Trophoblast cell (in vitro differentiated cells and primary cell): ENCODE results near the gene MFAP3L.
A peak's percentile ranks its signal among the peaks of the same experiment; 100 is the strongest.
"Not testable (repeated sequence)": the region's sequence is repeated elsewhere in the genome, so short reads cannot be mapped to it uniquely, and the experiment has no call there.

Experiments used
- DNase-seq, 2 donors: peaks; one replicate each; pipeline ENCODE4 v3.0.0-alpha.2; 2016
- H2AFZ ChIP-seq: 2 replicates; pipeline ENCODE4 v1.6.1; 2013; ENCODE audit warnings: low read length, moderate library complexity, mild to moderate bottlenecking; ENCODE audit not compliant: insufficient read depth, poor library complexity
- H2AK5ac ChIP-seq: 2 replicates; pipeline ENCODE4 v1.6.1; 2013; ENCODE audit warnings: mild to moderate bottlenecking, low read length
- H2BK120ac ChIP-seq: 2 replicates; pipeline ENCODE4 v1.6.1; 2013; ENCODE audit warnings: low read length, mild to moderate bottlenecking, moderate library complexity; ENCODE audit not compliant: insufficient read depth, poor library complexity
- H2BK12ac ChIP-seq: 2 replicates; pipeline ENCODE4 v1.6.1; 2013; ENCODE audit warnings: mild to moderate bottlenecking, low read length, moderate library complexity
- H2BK5ac ChIP-seq: 2 replicates; pipeline ENCODE4 v1.6.1; 2013; ENCODE audit warnings: low read length, low read depth, moderate library complexity, mild to moderate bottlenecking; ENCODE audit not compliant: poor library complexity
- H3K14ac ChIP-seq: 2 replicates; pipeline ENCODE4 v1.6.1; 2013; ENCODE audit warnings: mild to moderate bottlenecking, low read length
- H3K18ac ChIP-seq: 2 replicates; pipeline ENCODE4 v1.6.1; 2013; ENCODE audit warnings: mild to moderate bottlenecking, low read length
- H3K23ac ChIP-seq: 2 replicates; pipeline ENCODE4 v1.6.1; 2013; ENCODE audit warnings: low read length
- H3K27ac ChIP-seq: 2 replicates; pipeline ENCODE4 v1.5.1; 2013; ENCODE audit warnings: low read depth, mild to moderate bottlenecking, inconsistent platforms, low read length, moderate library complexity
- H3K27me3 ChIP-seq: 2 replicates; pipeline ENCODE4 v1.6.1; 2013; ENCODE audit warnings: inconsistent platforms, mild to moderate bottlenecking, low read length, moderate library complexity; ENCODE audit not compliant: insufficient read depth
- H3K36me3 ChIP-seq, 2 experiments: 1 replicate in 1 of 2; 2 replicates in 1 of 2; pipeline ENCODE4 v1.6.1; 2013; ENCODE audit warnings: low read length in 2 of 2, mild to moderate bottlenecking in 2 of 2, moderate library complexity in 1 of 2; ENCODE audit not compliant: insufficient read depth in 2 of 2, control insufficient read depth in 1 of 2
- H3K4ac ChIP-seq: 2 replicates; pipeline ENCODE4 v1.6.1; 2013; ENCODE audit warnings: low read depth, mild to moderate bottlenecking, low read length, moderate library complexity
- H3K4me1 ChIP-seq, 2 experiments: 1 replicate in 1 of 2; 2 replicates in 1 of 2; pipeline ENCODE4 v1.6.1; 2013; ENCODE audit warnings: low read length in 2 of 2, mild to moderate bottlenecking in 2 of 2, moderate library complexity in 1 of 2; ENCODE audit not compliant: insufficient read depth in 2 of 2, control insufficient read depth in 1 of 2
- H3K4me2 ChIP-seq: 2 replicates; pipeline ENCODE4 v1.6.1; 2013; ENCODE audit warnings: inconsistent platforms, mild to moderate bottlenecking, low read length, moderate library complexity
- H3K4me3 ChIP-seq: 2 replicates; pipeline ENCODE4 v1.5.1; 2013; ENCODE audit warnings: mild to moderate bottlenecking, low read depth, low read length, inconsistent platforms
- H3K79me1 ChIP-seq: one replicate; pipeline ENCODE4 v1.6.1; 2013; ENCODE audit warnings: low read length
- H3K79me2 ChIP-seq: 2 replicates; pipeline ENCODE4 v1.6.1; 2013; ENCODE audit warnings: low read length, mild to moderate bottlenecking; ENCODE audit not compliant: control insufficient read depth, insufficient read depth, poor library complexity
- H3K9ac ChIP-seq: 2 replicates; pipeline ENCODE4 v1.6.1; 2013; ENCODE audit warnings: mild to moderate bottlenecking, low read length
- H3K9me3 ChIP-seq: 2 replicates; pipeline ENCODE4 v1.6.1; 2013; ENCODE audit warnings: low read depth, mild to moderate bottlenecking, control low read depth, inconsistent platforms, low read length; ENCODE audit not compliant: insufficient read depth
- H4K12ac ChIP-seq: 2 replicates; pipeline ENCODE4 v1.6.1; 2013; ENCODE audit warnings: low read depth, mild to moderate bottlenecking, low read length, moderate library complexity
- H4K8ac ChIP-seq: 2 replicates; pipeline ENCODE4 v1.6.1; 2013; ENCODE audit warnings: low read depth, mild to moderate bottlenecking, low read length, moderate library complexity
- H4K91ac ChIP-seq: one replicate; pipeline ENCODE4 v1.6.1; 2013; ENCODE audit warnings: low read depth, mild to moderate bottlenecking, low read length, moderate library complexity
- WGBS: extraction: QIAGEN DNeasy Blood & Tissue Kit; methylation state at CpG from one replicate; pipeline ENCODE4 v1.1.7; 2013; ENCODE audit warnings: missing lambda C conversion rate; ENCODE audit not compliant: insufficient read length, insufficient coverage; ENCODE audit errors: extremely low coverage; 5-methylcytosine and 5-hydroxymethylcytosine counted together

MFAP3L gene

DNA sequence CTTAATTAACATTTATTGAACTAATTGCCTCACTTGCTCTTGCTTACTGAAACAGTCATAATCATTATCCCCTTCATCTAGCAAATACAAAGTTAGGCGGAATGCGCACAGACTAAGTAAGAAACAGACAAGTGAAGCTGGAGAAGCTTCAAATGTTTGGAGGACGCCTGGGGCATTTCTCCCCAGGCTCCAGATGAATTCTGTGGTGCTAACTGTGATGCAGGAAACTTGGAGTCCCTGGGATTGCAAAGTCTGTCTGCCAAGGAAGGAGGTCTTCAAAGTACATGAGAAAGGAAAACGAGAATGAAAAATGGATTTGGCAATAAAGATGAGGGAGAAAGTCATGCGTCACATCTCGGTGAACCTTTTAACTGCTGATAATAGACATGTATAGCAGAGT lies 23.6 kb upstream of the MFAP3L start:
- Histone ChIP-seq H2BK5ac (no peak overlapping the region), H2BK12ac (no peak overlapping the region), H3K4me2 (no peak overlapping the region), H3K14ac (no peak overlapping the region), H3K4me3 (no peak overlapping the region), H4K91ac (no peak overlapping the region), H3K79me1 (no peaks in the 10 kb centered on the region), H3K4me1 (no peaks in the 10 kb centered on the region), H3K9me3 (no peaks in the 10 kb centered on the region), H3K4ac (no peak overlapping the region), H4K8ac (no peak overlapping the region), H3K27ac (no peak overlapping the region), H2AK5ac (no peak overlapping the region), H4K12ac (no peak overlapping the region), H3K23ac (no peak overlapping the region), H2AFZ (no peak overlapping the region), H3K9ac (no peak overlapping the region), H3K27me3 (no peaks in the 10 kb centered on the region), H3K18ac (no peak overlapping the region), H3K79me2 (no peaks in the 10 kb centered on the region), H2BK120ac (no peak overlapping the region), H3K36me3 (no peaks in the 10 kb centered on the region)
- no CpG with 5 or more reads among the region's 6 CpGs for WGBS
- DNase-seq, result peak in 1 of 2 donors; percentile 18

GRCh38 chr4:170047771-170048354 lies 21.7 kb upstream of the MFAP3L start:
- peak; percentile 59 to 87 for DNase-seq
- Histone ChIP-seq H2BK120ac (no peak overlapping the region), H2AK5ac (no peak overlapping the region), H3K79me1 (no peaks in the 10 kb centered on the region), H3K9ac (no peak overlapping the region), H4K8ac (no peak overlapping the region), H3K27me3 (no peaks in the 10 kb centered on the region), H3K4me2 (no peak overlapping the region), H2BK5ac (no peak overlapping the region), H3K36me3 (no peaks in the 10 kb centered on the region), H2BK12ac (no peak overlapping the region), H3K18ac (no peak overlapping the region), H3K4me1 (no peaks in the 10 kb centered on the region), H3K23ac (peak overlapping the region; percentile 63), H3K9me3 (no peaks in the 10 kb centered on the region), H2AFZ (no peak overlapping the region), H3K27ac (no peak overlapping the region), H4K91ac (no peak overlapping the region), H3K4ac (no peak overlapping the region), H3K79me2 (no peaks in the 10 kb centered on the region), H4K12ac (no peak overlapping the region), H3K4me3 (no peak overlapping the region), H3K14ac (no peak overlapping the region)
- WGBS, result no CpG with 5 or more reads among the region's 4 CpGs

DNA sequence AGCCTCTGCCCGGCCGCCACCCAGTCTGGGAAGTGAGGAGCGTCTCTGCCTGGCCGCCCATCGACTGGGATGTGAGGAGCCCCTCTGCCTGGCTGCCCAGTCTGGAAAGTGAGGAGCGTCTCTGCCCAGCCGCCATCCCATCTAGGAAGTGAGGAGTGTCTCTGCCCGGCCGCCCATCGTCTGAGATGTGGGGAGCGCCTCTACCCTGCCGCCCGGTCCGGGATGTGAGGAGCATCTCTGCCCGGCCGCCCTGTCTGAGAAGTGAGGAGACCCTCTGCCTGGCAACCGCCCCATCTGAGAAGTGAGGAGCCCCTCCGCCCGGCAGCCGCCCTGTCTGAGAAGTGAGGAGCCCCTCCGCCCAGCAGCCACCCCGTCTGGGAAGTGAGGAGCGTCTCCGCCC lies 20.0 kb upstream of the MFAP3L start:
- not testable (repeated sequence) for H3K9me3 ChIP-seq, H2AK5ac ChIP-seq, H3K79me2 ChIP-seq, DNase-seq, H3K27ac ChIP-seq, H3K27me3 ChIP-seq, H3K9ac ChIP-seq, H2BK12ac ChIP-seq, H3K18ac ChIP-seq, H3K4me1 ChIP-seq, H2BK5ac ChIP-seq, H3K79me1 ChIP-seq, H3K4me2 ChIP-seq, H4K91ac ChIP-seq, H3K4me3 ChIP-seq, H4K8ac ChIP-seq, H2AFZ ChIP-seq, H3K23ac ChIP-seq, H3K36me3 ChIP-seq, H3K14ac ChIP-seq, H3K4ac ChIP-seq, H2BK120ac ChIP-seq, H4K12ac ChIP-seq
- no CpG with 5 or more reads among the region's 24 CpGs for WGBS

DNA sequence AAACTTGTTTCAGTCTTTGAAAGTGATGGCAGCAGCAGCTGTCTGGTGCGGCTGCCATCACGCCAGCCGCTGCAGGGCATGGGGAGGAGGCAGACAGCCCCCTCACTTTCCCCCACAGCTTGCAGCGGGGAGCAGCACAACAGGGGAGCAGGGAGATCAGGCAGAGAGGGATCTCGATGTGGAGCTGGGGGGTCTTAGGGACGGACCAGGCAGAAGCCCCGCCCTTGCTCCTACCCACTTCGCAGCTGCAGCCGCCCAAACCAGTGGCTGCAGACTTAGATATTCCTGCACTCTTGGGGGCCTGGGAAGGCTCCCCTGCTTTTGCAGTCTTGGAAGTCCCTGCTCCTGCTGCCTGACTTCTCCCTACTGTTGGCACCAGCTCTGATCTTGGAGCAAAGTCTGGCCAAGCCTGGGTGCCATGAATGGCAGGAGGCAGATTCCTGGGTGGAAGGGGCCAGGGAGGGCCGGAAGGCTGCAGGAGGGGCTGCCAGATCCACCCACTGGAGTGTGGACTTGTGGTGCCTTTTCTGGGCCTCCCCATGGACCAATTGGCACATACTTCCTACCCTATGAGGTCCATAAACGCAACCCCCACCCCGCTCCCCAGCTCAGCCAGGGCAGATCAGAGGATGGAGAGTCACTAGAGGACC lies 14.0 kb upstream of the MFAP3L start:
- H3K4me3 ChIP-seq, result no peak overlapping the region
- no peak overlapping the region for H2AK5ac ChIP-seq
- no CpG with 5 or more reads among the region's 12 CpGs for WGBS
- no peak overlapping the region for H2BK120ac ChIP-seq
- no peak overlapping the region for H3K18ac ChIP-seq
- no peak for DNase-seq
- H4K91ac ChIP-seq, result no peak overlapping the region
- H2BK5ac ChIP-seq, result no peak overlapping the region
- H3K14ac ChIP-seq, result no peak overlapping the region
- no peak overlapping the region for H2AFZ ChIP-seq
- no peak overlapping the region for H2BK12ac ChIP-seq
- H3K4me1 ChIP-seq, result no peaks in the 10 kb centered on the region
- no peaks in the 10 kb centered on the region for H3K36me3 ChIP-seq
- H3K9me3 ChIP-seq, result peaks cover 3% of the 10 kb centered on the region
- no peak overlapping the region for H3K9ac ChIP-seq
- no peak overlapping the region for H3K23ac ChIP-seq
- H4K8ac ChIP-seq, result no peak overlapping the region
- H4K12ac ChIP-seq, result no peak overlapping the region
- no peak overlapping the region for H3K4me2 ChIP-seq
- no peaks in the 10 kb centered on the region for H3K27me3 ChIP-seq
- no peaks in the 10 kb centered on the region for H3K79me1 ChIP-seq
- H3K4ac ChIP-seq, result no peak overlapping the region
- no peak overlapping the region for H3K27ac ChIP-seq
- H3K79me2 ChIP-seq, result no peaks in the 10 kb centered on the region
